Activated B cell treated with CpG ODN at 0.5 μM for 24 hours (primary cell): ENCODE measurements around the gene MCF2L2. TPM values are rescaled to one million over a fixed set of nuclear protein-coding genes. Genes with fewer than 3 reads are reported as not detected.

Source experiments
- ATAC-seq: fragments of 200-7000 bp; cut with Tn5 transposase; one replicate; pipeline ENCODE4 v1.10.0; 2021; ENCODE audit warnings: low read depth, mild to moderate bottlenecking, moderate library complexity
- CTCF ChIA-PET: fragments of 350-600 bp; sonication (Branson Sonifier 250); formaldehyde crosslinking; loops from one replicate; lab custom pipeline; 2021; ENCODE audit warnings: antibody characterized with exemption; lab: Charles Lee
- POLR2A ChIA-PET: fragments of 350-600 bp; sonication (Branson Sonifier 250); formaldehyde crosslinking; loops from one replicate; lab custom pipeline; 2021; ENCODE audit warnings: antibody characterized with exemption; lab: Charles Lee
- DNase-seq: peaks from one replicate; pipeline ENCODE4 v3.0.0; 2022
- H3K27ac Mint-ChIP-seq: one replicate; pipeline ENCODE4 v1.8.0; 2020; ENCODE audit warnings: mixed read lengths
- H3K27me3 Mint-ChIP-seq: one replicate; pipeline ENCODE4 v1.8.0; 2021; ENCODE audit warnings: mixed read lengths
- H3K36me3 Mint-ChIP-seq: one replicate; pipeline ENCODE4 v1.8.0; 2021; ENCODE audit warnings: low read depth, mixed read lengths
- H3K4me1 Mint-ChIP-seq: one replicate; pipeline ENCODE4 v1.8.0; 2021; ENCODE audit warnings: mixed read lengths
- H3K4me3 Mint-ChIP-seq: one replicate; pipeline ENCODE4 v1.8.0; 2020; ENCODE audit warnings: mild to moderate bottlenecking, mixed read lengths
- H3K9me3 Mint-ChIP-seq: one replicate; pipeline ENCODE4 v1.8.0; 2020; ENCODE audit warnings: mixed read lengths
- intact Hi-C: fragments of 100-400 bp; cut with micrococcal nuclease; formaldehyde crosslinking; loops from one replicate; pipeline ENCODE4 v1.15.1; 2024
- total RNA-seq: library from RNA; stranded (reverse); gene quantifications from 2 replicates; pipeline ENCODE4 v1.2.3, GENCODE V29; 2022
- TF ChIP-seq, protein P1 (sequence below): fragments of 200-600 bp; IDR thresholded peaks from one replicate; pipeline ENCODE4 v1.8.0; 2022; ENCODE audit warnings: antibody characterized with exemption, mild to moderate bottlenecking

Gene MCF2L2
- total RNA-seq, 1 donor from 2014 or later, result 2.4 TPM

DNA sequence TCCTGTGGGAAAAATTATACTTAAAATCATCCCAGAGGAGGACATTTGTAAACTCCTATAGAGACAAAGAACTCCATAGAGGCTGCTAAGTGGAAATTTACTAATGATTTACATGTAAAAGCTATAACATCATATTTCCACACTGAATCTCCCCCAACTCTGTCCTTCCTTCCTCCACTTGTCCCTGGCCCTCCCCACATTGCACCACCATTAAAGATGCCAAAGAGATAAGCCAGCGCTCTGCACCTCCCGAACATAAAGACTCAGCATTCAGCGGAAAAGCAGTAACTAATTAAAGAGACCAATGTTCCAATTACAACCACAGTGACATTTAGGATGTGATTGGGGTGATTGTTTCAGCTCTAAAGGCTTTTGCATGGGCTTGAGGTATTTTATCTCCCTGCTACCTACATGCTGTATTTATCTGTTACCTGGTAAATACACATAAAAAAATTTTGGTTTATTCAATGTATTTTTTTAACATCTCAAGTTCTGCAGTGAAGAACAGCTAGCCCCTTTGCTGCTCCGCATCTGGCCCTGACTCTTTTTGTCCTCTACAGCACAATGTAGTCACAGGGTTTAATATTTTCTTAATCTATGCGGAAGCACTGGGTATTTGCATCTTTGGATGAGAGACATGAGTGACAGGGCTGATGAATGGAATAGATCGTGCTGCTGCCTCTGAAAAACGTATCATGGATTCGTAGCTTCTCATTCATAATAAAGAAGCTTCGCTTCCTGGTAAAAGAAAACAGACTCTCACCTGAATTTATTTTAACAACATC is 210.7 kb downstream of the MCF2L2 start:
- Mint-ChIP-seq H3K4me3 (no peak overlapping the region), H3K27me3 (peaks cover 32% of the 10 kb centered on the region), H3K9me3 (no peaks in the 10 kb centered on the region), H3K27ac (no peak overlapping the region), H3K4me1 (peaks cover 8% of the 10 kb centered on the region), H3K36me3 (no peaks in the 10 kb centered on the region)
- TF ChIP-seq, protein P1, sequence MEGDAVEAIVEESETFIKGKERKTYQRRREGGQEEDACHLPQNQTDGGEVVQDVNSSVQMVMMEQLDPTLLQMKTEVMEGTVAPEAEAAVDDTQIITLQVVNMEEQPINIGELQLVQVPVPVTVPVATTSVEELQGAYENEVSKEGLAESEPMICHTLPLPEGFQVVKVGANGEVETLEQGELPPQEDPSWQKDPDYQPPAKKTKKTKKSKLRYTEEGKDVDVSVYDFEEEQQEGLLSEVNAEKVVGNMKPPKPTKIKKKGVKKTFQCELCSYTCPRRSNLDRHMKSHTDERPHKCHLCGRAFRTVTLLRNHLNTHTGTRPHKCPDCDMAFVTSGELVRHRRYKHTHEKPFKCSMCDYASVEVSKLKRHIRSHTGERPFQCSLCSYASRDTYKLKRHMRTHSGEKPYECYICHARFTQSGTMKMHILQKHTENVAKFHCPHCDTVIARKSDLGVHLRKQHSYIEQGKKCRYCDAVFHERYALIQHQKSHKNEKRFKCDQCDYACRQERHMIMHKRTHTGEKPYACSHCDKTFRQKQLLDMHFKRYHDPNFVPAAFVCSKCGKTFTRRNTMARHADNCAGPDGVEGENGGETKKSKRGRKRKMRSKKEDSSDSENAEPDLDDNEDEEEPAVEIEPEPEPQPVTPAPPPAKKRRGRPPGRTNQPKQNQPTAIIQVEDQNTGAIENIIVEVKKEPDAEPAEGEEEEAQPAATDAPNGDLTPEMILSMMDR, result no peak
- intact Hi-C loops, result no loop called here
- CTCF ChIA-PET, result interaction anchor here (0.8 kb wide), 1 partner anchor 33 kb away, joined by 3 read pairs; no protein-coding TSS in a partner anchor
- ATAC-seq (no peak), DNase-seq (no peak)
- POLR2A ChIA-PET, result no interaction called here

DNA sequence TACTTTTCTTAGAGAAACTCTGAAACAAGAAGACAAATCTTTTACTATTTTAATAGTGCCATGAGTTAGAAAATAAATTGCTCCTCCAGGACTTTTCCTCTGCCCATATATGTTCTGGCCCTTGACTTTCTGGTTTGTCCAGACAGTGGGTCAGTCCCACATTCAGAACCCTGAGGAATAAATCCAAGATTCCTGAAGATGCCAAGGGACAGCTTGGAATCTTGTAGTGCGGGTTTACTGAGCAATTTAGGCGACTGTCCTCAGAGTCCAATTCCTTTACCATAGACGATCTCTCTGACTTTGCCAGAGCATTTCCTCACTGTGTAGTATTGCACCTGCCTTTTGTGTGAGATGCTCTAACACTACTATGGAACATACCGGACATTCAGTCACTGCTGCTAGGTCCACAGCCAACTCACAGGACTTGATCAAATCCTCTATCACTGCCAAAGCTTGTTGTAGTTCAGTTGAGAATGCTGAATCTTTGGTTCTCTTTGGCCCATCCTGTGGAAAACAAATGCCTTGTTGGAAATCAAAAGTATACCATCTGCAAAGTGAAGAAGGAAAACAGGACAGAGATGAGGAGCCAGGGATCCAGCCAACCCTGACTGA is 212.7 kb downstream of the MCF2L2 start:
- Mint-ChIP-seq H3K9me3 (no peaks in the 10 kb centered on the region), H3K4me3 (no peak overlapping the region), H3K27ac (no peak overlapping the region), H3K27me3 (peaks cover 34% of the 10 kb centered on the region), H3K4me1 (peaks cover 24% of the 10 kb centered on the region), H3K36me3 (no peaks in the 10 kb centered on the region)
- ATAC-seq (no peak), DNase-seq (no peak)
- TF ChIP-seq, protein P1, result no peak
- ChIA-PET POLR2A (no interaction called here), CTCF (no interaction called here)
- intact Hi-C loops, result no loop called here

DNA sequence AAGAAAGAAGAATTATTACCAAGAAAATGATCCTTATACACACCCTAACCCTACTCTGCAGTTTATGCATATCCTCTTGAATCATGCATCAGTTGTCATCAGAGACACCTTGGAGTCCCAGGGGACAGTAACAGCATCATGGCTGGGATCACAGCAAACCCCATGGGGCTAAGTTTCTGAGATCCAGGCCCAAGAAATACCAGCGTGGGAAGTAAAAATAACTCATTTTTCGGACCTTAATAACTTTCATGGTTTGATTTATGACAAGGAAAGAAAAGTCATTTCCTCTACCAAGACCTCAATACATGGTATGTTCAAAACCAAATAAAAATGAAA is 214.2 kb downstream of the MCF2L2 start:
- DNase-seq (no peak), ATAC-seq (no peak)
- intact Hi-C loops, result loop anchor here (5.0 kb wide), 1 partner anchor 73 kb away; no protein-coding TSS in a partner anchor
- TF ChIP-seq, protein P1, result no peak
- POLR2A ChIA-PET, result no interaction called here
- CTCF ChIA-PET, result no interaction called here
- Mint-ChIP-seq H3K27me3 (peaks cover 33% of the 10 kb centered on the region), H3K36me3 (no peaks in the 10 kb centered on the region), H3K27ac (no peak overlapping the region), H3K4me1 (peaks cover 32% of the 10 kb centered on the region), H3K4me3 (no peak overlapping the region), H3K9me3 (no peaks in the 10 kb centered on the region)

DNA sequence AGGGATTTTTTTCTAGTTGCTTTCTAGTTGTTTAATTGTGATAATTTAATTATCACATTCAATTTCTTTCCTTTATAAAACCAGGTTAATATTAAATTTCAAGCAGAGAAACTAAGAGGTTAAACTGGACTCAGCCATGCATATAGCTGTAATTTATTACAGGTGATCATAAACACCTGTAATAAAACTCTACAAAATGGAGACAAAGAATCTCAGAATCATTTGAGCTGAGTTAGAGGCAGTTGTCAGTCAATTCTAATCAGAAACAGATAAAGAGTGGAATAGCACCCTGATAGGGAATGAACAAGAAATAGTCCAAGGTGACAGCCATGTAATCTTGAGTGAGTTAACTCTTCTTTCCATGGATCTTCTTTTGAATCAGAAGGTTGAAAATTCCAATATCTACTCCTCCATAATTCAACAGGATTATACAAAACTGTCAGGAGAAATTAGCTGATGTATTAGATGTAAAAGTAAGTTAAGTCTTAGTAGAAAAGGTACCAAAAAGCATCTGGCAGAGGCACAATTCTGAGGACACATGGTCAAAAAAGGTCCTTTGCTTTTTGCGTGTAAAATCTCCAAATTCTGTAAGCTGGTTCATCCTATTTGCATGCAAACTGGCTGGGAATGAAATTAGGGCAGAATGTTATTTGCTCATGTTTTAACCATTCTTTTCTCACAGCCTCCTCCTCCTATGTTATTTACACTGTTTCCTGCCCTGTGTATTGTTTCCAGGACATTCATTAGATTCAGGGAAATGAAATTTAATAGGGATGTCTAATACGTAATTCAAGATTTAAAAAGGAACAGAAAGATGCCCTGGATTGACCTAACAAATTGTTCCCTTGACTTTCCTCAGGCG is 214.8 kb downstream of the MCF2L2 start:
- intact Hi-C loops, result loop anchor here (5.0 kb wide), 1 partner anchor 74 kb away; no protein-coding TSS in a partner anchor
- Mint-ChIP-seq H3K9me3 (no peaks in the 10 kb centered on the region), H3K4me3 (no peak overlapping the region), H3K27me3 (peaks cover 30% of the 10 kb centered on the region), H3K36me3 (no peaks in the 10 kb centered on the region), H3K27ac (no peak overlapping the region), H3K4me1 (peaks cover 32% of the 10 kb centered on the region)
- DNase-seq, result no peak
- TF ChIP-seq, protein P1, result no peak
- no peak for ATAC-seq
- ChIA-PET CTCF (no interaction called here), POLR2A (no interaction called here)

DNA sequence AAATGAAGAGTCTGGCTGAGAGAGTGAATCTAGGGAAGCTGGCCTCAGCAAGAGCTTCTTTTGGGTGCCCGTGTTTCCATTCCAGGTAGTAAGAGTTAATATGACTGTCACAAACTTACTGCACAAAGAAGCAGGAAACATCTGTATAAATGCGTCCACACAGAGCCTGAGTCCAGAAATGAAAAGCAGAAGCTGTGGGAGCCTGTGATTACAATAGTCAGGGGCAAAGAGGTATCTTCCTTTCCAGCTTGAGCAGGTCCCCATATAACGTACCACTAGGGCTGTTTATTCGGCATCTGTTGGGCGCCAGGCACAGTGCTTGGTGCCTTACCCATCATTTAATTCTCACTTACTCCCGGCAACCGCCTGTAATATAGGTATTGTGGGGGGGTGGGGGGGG is 215.9 kb downstream of the MCF2L2 start:
- peaks cover 33% of the 10 kb centered on the region for H3K27me3 Mint-ChIP-seq

More for the DNA sequence above, 215.9 kb downstream of the MCF2L2 start:
- DNase-seq (no peak), ATAC-seq (no peak)
- H3K4me1 Mint-ChIP-seq, result peaks cover 32% of the 10 kb centered on the region
- ChIA-PET POLR2A (interaction anchor here (0.8 kb wide), 1 partner anchor 12 kb away, joined by 4 read pairs; no protein-coding TSS in a partner anchor), CTCF (no interaction called here)
- no peak overlapping the region for H3K4me3 Mint-ChIP-seq
- no peaks in the 10 kb centered on the region for H3K36me3 Mint-ChIP-seq
- intact Hi-C loops, result loop anchor here (5.0 kb wide), 1 partner anchor 75 kb away; no protein-coding TSS in a partner anchor
- no peaks in the 10 kb centered on the region for H3K9me3 Mint-ChIP-seq
- H3K27ac Mint-ChIP-seq, result no peak overlapping the region
- TF ChIP-seq, protein P1, result no peak
